ENCODE results near the gene IPO9. TPM values are rescaled to one million over a fixed set of nuclear protein-coding genes. Genes with fewer than 3 reads are reported as not detected.
A peak's percentile ranks its signal among the peaks of the same experiment; 100 is the strongest.

Gene IPO9
- total and polyA plus RNA-seq, 2 donors (not counting 1 experiment from before 2014, with no cell fraction given): 13.3 to 56.9 TPM

- Histone ChIP-seq H3K79me2 (ENCODE audit: control insufficient read depth, insufficient read depth, low read length) (peaks cover 44% of the 10 kb centered on the region), H3K9me3 (ENCODE audit: control extremely low read depth in 1 of 3, control insufficient read depth in 2 of 3, insufficient read depth in 1 of 3, low read length in 2 of 3) (no peaks in the 10 kb centered on the region), H3K27ac (ENCODE audit: low read length in 2 of 2) (no peak overlapping the region), H3K27me3 (replicated peaks in 1 of 4; ENCODE audit: control extremely low read depth in 1 of 4, control insufficient read depth in 3 of 4, insufficient read depth in 4 of 4, low read length in 3 of 4) (no peaks in the 10 kb centered on the region), H3K4me2 (replicated peaks; ENCODE audit: low read depth, low read length, poor library complexity, severe bottlenecking) (no peak overlapping the region), H3K4me1 (ENCODE audit: control insufficient read depth in 2 of 2, insufficient read depth in 2 of 2, low read length in 2 of 2) (peaks cover 12 to 19% of the 10 kb centered on the region in 2 donors), H2AFZ (ENCODE audit: insufficient read depth, low read depth, low read length, poor library complexity, severe bottlenecking) (peak overlapping the region; percentile 98), H4K20me1 (ENCODE audit: control insufficient read depth, insufficient read depth, low read length, poor library complexity, severe bottlenecking) (peaks cover 10% of the 10 kb centered on the region), H3K9ac (ENCODE audit: low read length) (no peak overlapping the region), H3K4me3 (ENCODE audit: control extremely low read depth in 1 of 5, extremely low read depth in 1 of 5, insufficient read depth in 1 of 5, low read depth in 2 of 5, low read length in 4 of 5) (no peak overlapping the region), H3K36me3 (replicated peaks in 1 of 2; ENCODE audit: control extremely low read depth in 1 of 2, control insufficient read depth in 1 of 2, extremely low read depth in 1 of 2, insufficient read depth in 2 of 2, low read length in 1 of 2) (no peaks in the 10 kb centered on the region)
- Mint-ChIP-seq H3K9me3 (ENCODE audit: insufficient read depth) (no peaks in the 10 kb centered on the region), H3K4me1 (peaks cover 39% of the 10 kb centered on the region), H3K27me3 (no peaks in the 10 kb centered on the region), H3K27ac (peak overlapping the region; percentile 93), H3K4me3 (peak overlapping the region; percentile 95)
- ChIA-PET CTCF (no interaction called here), POLR2A (no interaction called here)
- ATAC-seq (ENCODE audit: low read depth) (no peak), DNase-seq (no peak)
- intact Hi-C loops (cut with micrococcal nuclease): loop anchor here (5.0 kb wide), 1 partner anchor 334 kb away; the partner anchor contains the start of gene PTPN7
- WGBS (ENCODE audit: insufficient coverage): 94% methylated on average over 12 of the region's 16 CpGs
- TF ChIP-seq EZH2 (IDR thresholded peaks at IDR 0.05; ENCODE audit: borderline replicate concordance, insufficient read depth, low read depth, low read length, poor library complexity, severe bottlenecking): no peak
- TF ChIP-seq CTCF (IDR thresholded peaks at IDR 0.05): no peak
These were observed 639 bp upstream of the IPO9 start for GRCh38 chr1:201828217-201828819.

- 86% methylated on average over 1 of the region's 4 CpGs for WGBS (ENCODE audit: insufficient coverage)
- peaks cover 12 to 19% of the 10 kb centered on the region in 2 donors for H3K4me1 ChIP-seq (ENCODE audit: control insufficient read depth in 2 of 2, insufficient read depth in 2 of 2, low read length in 2 of 2)
- peaks cover 32% of the 10 kb centered on the region for H4K20me1 ChIP-seq (ENCODE audit: control insufficient read depth, insufficient read depth, low read length, poor library complexity, severe bottlenecking)
- H2AFZ ChIP-seq (ENCODE audit: insufficient read depth, low read depth, low read length, poor library complexity, severe bottlenecking): no peak overlapping the region
- CTCF ChIA-PET: no interaction called here
- Mint-ChIP-seq H3K9me3 (ENCODE audit: insufficient read depth) (no peaks in the 10 kb centered on the region), H3K27me3 (no peaks in the 10 kb centered on the region), H3K27ac (no peak overlapping the region), H3K4me3 (peak overlapping the region; percentile 95), H3K4me1 (peaks cover 44% of the 10 kb centered on the region)
- H3K4me3 ChIP-seq (ENCODE audit: control extremely low read depth in 1 of 5, extremely low read depth in 1 of 5, insufficient read depth in 1 of 5, low read depth in 2 of 5, low read length in 4 of 5): no peak overlapping the region
- H3K9me3 ChIP-seq (ENCODE audit: control extremely low read depth in 1 of 3, control insufficient read depth in 2 of 3, insufficient read depth in 1 of 3, low read length in 2 of 3): no peaks in the 10 kb centered on the region
- intact Hi-C loops (cut with micrococcal nuclease): no loop called here
- H3K27me3 ChIP-seq (replicated peaks in 1 of 4; ENCODE audit: control extremely low read depth in 1 of 4, control insufficient read depth in 3 of 4, insufficient read depth in 4 of 4, low read length in 3 of 4): no peaks in the 10 kb centered on the region
- peaks cover 0 to 3% of the 10 kb centered on the region in 2 experiments for H3K36me3 ChIP-seq (replicated peaks in 1 of 2; ENCODE audit: control extremely low read depth in 1 of 2, control insufficient read depth in 1 of 2, extremely low read depth in 1 of 2, insufficient read depth in 2 of 2, low read length in 1 of 2)
- DNase-seq: no peak
- H3K4me2 ChIP-seq (replicated peaks; ENCODE audit: low read depth, low read length, poor library complexity, severe bottlenecking): no peak overlapping the region
- ATAC-seq (ENCODE audit: low read depth): no peak
- H3K79me2 ChIP-seq (ENCODE audit: control insufficient read depth, insufficient read depth, low read length): peaks cover 74% of the 10 kb centered on the region
- H3K9ac ChIP-seq (ENCODE audit: low read length): no peak overlapping the region
- POLR2A ChIA-PET: no interaction called here
- no peak overlapping the region for H3K27ac ChIP-seq (ENCODE audit: low read length in 2 of 2)
- TF ChIP-seq EZH2 (IDR thresholded peaks at IDR 0.05; ENCODE audit: borderline replicate concordance, insufficient read depth, low read depth, low read length, poor library complexity, severe bottlenecking) (no peak), CTCF (IDR thresholded peaks at IDR 0.05) (no peak)
These were observed 2.4 kb downstream of the IPO9 start for GRCh38 chr1:201831371-201831770.
